Measurements from ENCODE around the gene DDX42. TPM values are rescaled to one million over a fixed set of nuclear protein-coding genes. Genes with fewer than 3 reads are reported as not detected.

Gene DDX42
- total and polyA plus RNA-seq, 2 experiments from 2014 or later, result 37.2 to 52.6 TPM

- in situ Hi-C loops (cut with MboI), result no loop called here
- no peaks in the 10 kb centered on the region for H4K20me1 ChIP-seq (ENCODE audit: insufficient read depth)
- no peaks in the 10 kb centered on the region for H3K9me2 ChIP-seq (ENCODE audit: insufficient read depth)
- peaks cover 40% of the 10 kb centered on the region for H3F3A ChIP-seq (ENCODE audit: insufficient read depth)
- no peak overlapping the region for H3K4me3 ChIP-seq
- H3K79me2 ChIP-seq (ENCODE audit: insufficient read depth), result peaks cover 67% of the 10 kb centered on the region
- no peaks in the 10 kb centered on the region for H3K4me1 ChIP-seq (ENCODE audit: insufficient read depth)
- no peak overlapping the region for H3K9ac ChIP-seq
- no peak for TF ChIP-seq EZH2phosphoT487 (IDR thresholded peaks at IDR 0.05; ENCODE audit: insufficient read depth, low read depth)
- no peak for TF ChIP-seq EZH2 (IDR thresholded peaks at IDR 0.05; ENCODE audit: insufficient read depth, poor library complexity, severe bottlenecking)
- no peak overlapping the region for H2AFZ ChIP-seq
- 88 to 94% methylated on average over 9 of the region's 9 CpGs for WGBS, 2 experiments (ENCODE audit: low coverage in 1 of 2, low lambda C conversion rate in 2 of 2, missing lambda C conversion rate in 2 of 2)
- no peak for DNase-seq
- H3K27ac ChIP-seq, result no peak overlapping the region
- no peak overlapping the region for H3K4me2 ChIP-seq (ENCODE audit: unreplicated experiment)
- peaks cover 95% of the 10 kb centered on the region for H3K36me3 ChIP-seq (ENCODE audit: low read depth)
- H3K27me3 ChIP-seq (replicated peaks; ENCODE audit: insufficient read depth), result no peaks in the 10 kb centered on the region
- H3K9me3 ChIP-seq (ENCODE audit: low read depth), result no peaks in the 10 kb centered on the region
These were observed 36.0 kb downstream of the DDX42 start for GRCh38 chr17:63809970-63810369.

GRCh38 chr17:63816123-63816522, 42.2 kb downstream of the DDX42 start:
- DNase-seq, result no peak
- Histone ChIP-seq H3K9ac (peak overlapping the region; percentile 29; the same call in 1 of the 2 replicates), H2AFZ (no peak overlapping the region), H3K79me2 (ENCODE audit: insufficient read depth) (peaks cover 41% of the 10 kb centered on the region), H3K4me3 (no peak overlapping the region), H3K27ac (peak overlapping the region; percentile 23; the same call in 1 of the 2 replicates), H3F3A (ENCODE audit: insufficient read depth) (peaks cover 89% of the 10 kb centered on the region), H3K9me2 (ENCODE audit: insufficient read depth) (no peaks in the 10 kb centered on the region), H3K4me2 (ENCODE audit: unreplicated experiment) (no peak overlapping the region), H3K36me3 (ENCODE audit: low read depth) (peaks cover 93% of the 10 kb centered on the region), H4K20me1 (ENCODE audit: insufficient read depth) (no peaks in the 10 kb centered on the region), H3K27me3 (replicated peaks; ENCODE audit: insufficient read depth) (no peaks in the 10 kb centered on the region), H3K4me1 (ENCODE audit: insufficient read depth) (peaks cover 4% of the 10 kb centered on the region; the same call in 1 of the 2 replicates), H3K9me3 (ENCODE audit: low read depth) (no peaks in the 10 kb centered on the region)
- no peak for TF ChIP-seq EZH2 (IDR thresholded peaks at IDR 0.05; ENCODE audit: insufficient read depth, poor library complexity, severe bottlenecking)
- TF ChIP-seq EZH2phosphoT487 (IDR thresholded peaks at IDR 0.05; ENCODE audit: insufficient read depth, low read depth), result no peak
- WGBS, 2 experiments (ENCODE audit: low coverage in 1 of 2, low lambda C conversion rate in 2 of 2, missing lambda C conversion rate in 2 of 2), result 81 to 91% methylated on average over 2 of the region's 2 CpGs
- in situ Hi-C loops (cut with MboI), result no loop called here

- in situ Hi-C loops (cut with MboI), result no loop called here
- WGBS, 2 experiments (ENCODE audit: low coverage in 1 of 2, low lambda C conversion rate in 2 of 2, missing lambda C conversion rate in 2 of 2), result 59 to 64% methylated on average over 4 of the region's 4 CpGs
- peaks cover 85% of the 10 kb centered on the region for H3F3A ChIP-seq (ENCODE audit: insufficient read depth)
- H4K20me1 ChIP-seq (ENCODE audit: insufficient read depth), result no peaks in the 10 kb centered on the region
- H3K4me2 ChIP-seq (ENCODE audit: unreplicated experiment), result no peak overlapping the region
- no peak for TF ChIP-seq EZH2 (IDR thresholded peaks at IDR 0.05; ENCODE audit: insufficient read depth, poor library complexity, severe bottlenecking)
- TF ChIP-seq EZH2phosphoT487 (IDR thresholded peaks at IDR 0.05; ENCODE audit: insufficient read depth, low read depth), result no peak
- peaks cover 4% of the 10 kb centered on the region; the same call in 1 of the 2 replicates for H3K4me1 ChIP-seq (ENCODE audit: insufficient read depth)
- no peak overlapping the region for H2AFZ ChIP-seq
- H3K9ac ChIP-seq, result peak overlapping the region; percentile 29; the same call in 1 of the 2 replicates
- no peaks in the 10 kb centered on the region for H3K9me3 ChIP-seq (ENCODE audit: low read depth)
- H3K9me2 ChIP-seq (ENCODE audit: insufficient read depth), result no peaks in the 10 kb centered on the region
- peak overlapping the region; percentile 23 for H3K27ac ChIP-seq
- H3K27me3 ChIP-seq (replicated peaks; ENCODE audit: insufficient read depth), result no peaks in the 10 kb centered on the region
- DNase-seq, result peak; percentile 24
- peaks cover 47% of the 10 kb centered on the region for H3K79me2 ChIP-seq (ENCODE audit: insufficient read depth)
- H3K36me3 ChIP-seq (ENCODE audit: low read depth), result peaks cover 93% of the 10 kb centered on the region
- no peak overlapping the region for H3K4me3 ChIP-seq
These were observed 42.7 kb downstream of the DDX42 start for GRCh38 chr17:63816669-63817068.

- DNase-seq, result no peak
- WGBS, 2 experiments (ENCODE audit: low coverage in 1 of 2, low lambda C conversion rate in 2 of 2, missing lambda C conversion rate in 2 of 2), result 96 to 97% methylated on average over 27 of the region's 27 CpGs
- Histone ChIP-seq H3K4me1 (ENCODE audit: insufficient read depth) (peaks cover 4% of the 10 kb centered on the region; the same call in 1 of the 2 replicates), H3K36me3 (ENCODE audit: low read depth) (peaks cover 93% of the 10 kb centered on the region), H3F3A (ENCODE audit: insufficient read depth) (peaks cover 85% of the 10 kb centered on the region), H3K4me2 (ENCODE audit: unreplicated experiment) (no peak overlapping the region), H3K9me2 (ENCODE audit: insufficient read depth) (no peaks in the 10 kb centered on the region), H3K27ac (no peak overlapping the region), H3K9me3 (ENCODE audit: low read depth) (no peaks in the 10 kb centered on the region), H3K4me3 (no peak overlapping the region), H3K27me3 (replicated peaks; ENCODE audit: insufficient read depth) (no peaks in the 10 kb centered on the region), H3K79me2 (ENCODE audit: insufficient read depth) (peaks cover 51% of the 10 kb centered on the region), H3K9ac (no peak overlapping the region), H4K20me1 (ENCODE audit: insufficient read depth) (no peaks in the 10 kb centered on the region), H2AFZ (no peak overlapping the region)
- TF ChIP-seq EZH2 (IDR thresholded peaks at IDR 0.05; ENCODE audit: insufficient read depth, poor library complexity, severe bottlenecking) (no peak), EZH2phosphoT487 (IDR thresholded peaks at IDR 0.05; ENCODE audit: insufficient read depth, low read depth) (no peak)
- in situ Hi-C loops (cut with MboI), result no loop called here
These were observed 43.9 kb downstream of the DDX42 start for GRCh38 chr17:63817736-63818385.

Data from GM23248 (cell line).